Common myeloid progenitor, CD34-positive (primary cell): ENCODE data around the gene OR51I1.

Experiments
- CTCF ChIA-PET: fragments of 350-600 bp; sonication (Branson Sonifier 250); formaldehyde crosslinking; loops from one replicate; lab custom pipeline; 2021; ENCODE audit warnings: antibody characterized with exemption; lab: Charles Lee
- POLR2A ChIA-PET: fragments of 350-600 bp; sonication (Branson Sonifier 250); formaldehyde crosslinking; loops from one replicate; lab custom pipeline; 2021; ENCODE audit warnings: antibody characterized with exemption; lab: Charles Lee
- DNase-seq, 3 donors: peaks; one replicate each; pipeline versions ENCODE4 v3.0.0 to v3.0.0-alpha.2; 2013
- H3K27ac ChIP-seq, 2 experiments: 1 replicate in 1 of 2; 2 replicates in 1 of 2; pipeline ENCODE4 v1.7.0; 2013; ENCODE audit warnings: inconsistent platforms in 2 of 2, low read length in 2 of 2, mild to moderate bottlenecking in 2 of 2, low read depth in 1 of 2, moderate library complexity in 1 of 2; ENCODE audit not compliant: severe bottlenecking in 2 of 2, insufficient read depth in 1 of 2, poor library complexity in 1 of 2
- H3K27me3 ChIP-seq, 5 experiments: replicated peaks in 2 of 5; 1 replicate in 3 of 5; 2 replicates in 2 of 5; pipeline versions ENCODE4 v1.6.1 to v1.7.0; 2013; ENCODE audit warnings: low read length in 4 of 5, mild to moderate bottlenecking in 2 of 5, moderate library complexity in 2 of 5, inconsistent platforms in 1 of 5; ENCODE audit not compliant: insufficient read depth in 5 of 5, control insufficient read depth in 4 of 5
- H3K36me3 ChIP-seq, 4 experiments: 1 replicate in 2 of 4; 2 replicates in 2 of 4; pipeline versions ENCODE4 v1.6.1 to v1.7.0; 2013; ENCODE audit warnings: low read length in 3 of 4, control low read depth in 1 of 4, mild to moderate bottlenecking in 1 of 4; ENCODE audit not compliant: control insufficient read depth in 4 of 4, insufficient read depth in 4 of 4
- H3K4me1 ChIP-seq, 4 experiments: 1 replicate in 3 of 4; 2 replicates in 1 of 4; pipeline versions ENCODE4 v1.6.1 to v1.7.1; 2013; ENCODE audit warnings: low read length in 3 of 4, mild to moderate bottlenecking in 3 of 4, control low read depth in 1 of 4, inconsistent platforms in 1 of 4, moderate library complexity in 1 of 4; ENCODE audit not compliant: control insufficient read depth in 4 of 4, insufficient read depth in 4 of 4; ENCODE audit errors: control extremely low read depth in 1 of 4
- H3K4me3 ChIP-seq, 7 experiments: 1 replicate in 4 of 7; 2 replicates in 3 of 7; pipeline versions ENCODE4 v1.5.1 to v1.7.0; 2013; ENCODE audit warnings: mild to moderate bottlenecking in 7 of 7, low read length in 6 of 7, moderate library complexity in 6 of 7, inconsistent platforms in 2 of 7, low read depth in 2 of 7, control low read depth in 1 of 7; ENCODE audit not compliant: insufficient read depth in 4 of 7, control insufficient read depth in 1 of 7; ENCODE audit errors: extremely low read depth in 1 of 7
- H3K9me3 ChIP-seq, 5 experiments: 1 replicate in 4 of 5; 2 replicates in 1 of 5; pipeline versions ENCODE4 v1.6.1 to v1.7.1; 2013; ENCODE audit warnings: low read length in 4 of 5, mild to moderate bottlenecking in 2 of 5, inconsistent platforms in 1 of 5, low read depth in 1 of 5, moderate library complexity in 1 of 5; ENCODE audit not compliant: control insufficient read depth in 4 of 5, insufficient read depth in 2 of 5; ENCODE audit errors: control extremely low read depth in 1 of 5
- WGBS: methylation state at CpG from one replicate; pipeline ENCODE4 v1.1.5; 2013; ENCODE audit not compliant: insufficient coverage; 5-methylcytosine and 5-hydroxymethylcytosine counted together

Gene OR51I1

GRCh38 chr11:5423131-5423530 lies 18.2 kb downstream of the OR51I1 start:
- Histone ChIP-seq H3K36me3 (no peaks in the 10 kb centered on the region), H3K4me1 (no peaks in the 10 kb centered on the region), H3K27me3 (peaks cover 0 to 2% (median 0%) of the 10 kb centered on the region in 5 experiments), H3K9me3 (no peaks in the 10 kb centered on the region), H3K4me3 (no peak overlapping the region), H3K27ac (no peak overlapping the region)
- DNase-seq, result no peak
- 95% methylated on average over 3 of the region's 3 CpGs for WGBS
- POLR2A ChIA-PET, result no interaction called here
- CTCF ChIA-PET, result no interaction called here

GRCh38 chr11:5421811-5422210 lies 19.5 kb downstream of the OR51I1 start, which contains the start of gene OR51Q1:
Gene OR51Q1 (plus strand): TSS chr11:5422111. CDS start chr11:5422201, 90 bp downstream.
- Histone ChIP-seq H3K27ac (no peak within 1 kb of the TSS), H3K9me3 (no peaks in the 10 kb centered on the region), H3K27me3 (peaks cover 0 to 2% (median 0%) of the 10 kb centered on the region in 5 experiments), H3K4me1 (no peaks in the 10 kb centered on the region), H3K36me3 (no peaks in the 10 kb centered on the region), H3K4me3 (no peak within 1 kb of the TSS)
- POLR2A ChIA-PET, result no interaction called here
- no CpG with 5 or more reads among the region's 1 CpG for WGBS
- no peak for DNase-seq
- CTCF ChIA-PET, result no interaction called here

DNA sequence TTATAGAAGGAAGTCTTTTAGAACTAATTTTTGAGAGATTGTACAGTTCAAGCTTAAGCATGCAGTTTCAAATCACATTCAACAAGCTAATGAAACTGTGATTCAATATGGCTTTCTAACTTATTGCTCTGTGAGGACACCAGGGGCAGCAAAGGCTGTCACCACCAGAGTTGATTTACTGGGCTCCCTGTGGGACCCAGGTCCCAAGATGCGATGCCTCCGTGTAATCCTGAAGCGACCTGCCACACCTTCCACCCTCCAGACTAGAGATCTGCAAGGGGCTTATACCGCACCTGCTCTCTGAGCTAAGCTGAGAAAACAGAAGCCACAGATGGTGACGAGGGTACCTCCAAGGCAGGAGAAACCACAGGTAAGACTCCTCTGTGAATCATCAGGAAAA lies 20.3 kb downstream of the OR51I1 start:
- H3K4me3 ChIP-seq, result no peak overlapping the region
- POLR2A ChIA-PET, result no interaction called here
- H3K9me3 ChIP-seq, result no peaks in the 10 kb centered on the region
- CTCF ChIA-PET, result no interaction called here
- no peak overlapping the region for H3K27ac ChIP-seq
- no peak for DNase-seq
- 100% methylated on average over 1 of the region's 5 CpGs for WGBS
- peaks cover 0 to 2% (median 0%) of the 10 kb centered on the region in 5 experiments for H3K27me3 ChIP-seq
- H3K4me1 ChIP-seq, result no peaks in the 10 kb centered on the region
- no peaks in the 10 kb centered on the region for H3K36me3 ChIP-seq

GRCh38 chr11:5405173-5405572 lies 36.1 kb downstream of the OR51I1 start:
- H3K9me3 ChIP-seq, result no peaks in the 10 kb centered on the region
- ChIA-PET CTCF (no interaction called here), POLR2A (no interaction called here)
- no peaks in the 10 kb centered on the region for H3K4me1 ChIP-seq
- no peak for DNase-seq
- H3K27ac ChIP-seq, result no peak overlapping the region
- H3K27me3 ChIP-seq, result peaks cover 0 to 2% (median 0%) of the 10 kb centered on the region in 5 experiments
- no peaks in the 10 kb centered on the region for H3K36me3 ChIP-seq
- H3K4me3 ChIP-seq, result no peak overlapping the region

GRCh38 chr11:5398936-5399335 lies 42.4 kb downstream of the OR51I1 start:
- CTCF ChIA-PET, result no interaction called here
- Histone ChIP-seq H3K9me3 (no peaks in the 10 kb centered on the region), H3K27ac (no peak overlapping the region), H3K4me1 (no peaks in the 10 kb centered on the region), H3K4me3 (no peak overlapping the region), H3K27me3 (peaks cover 0 to 3% (median 0%) of the 10 kb centered on the region in 5 experiments), H3K36me3 (no peaks in the 10 kb centered on the region)
- POLR2A ChIA-PET, result no interaction called here
- no peak for DNase-seq

DNA sequence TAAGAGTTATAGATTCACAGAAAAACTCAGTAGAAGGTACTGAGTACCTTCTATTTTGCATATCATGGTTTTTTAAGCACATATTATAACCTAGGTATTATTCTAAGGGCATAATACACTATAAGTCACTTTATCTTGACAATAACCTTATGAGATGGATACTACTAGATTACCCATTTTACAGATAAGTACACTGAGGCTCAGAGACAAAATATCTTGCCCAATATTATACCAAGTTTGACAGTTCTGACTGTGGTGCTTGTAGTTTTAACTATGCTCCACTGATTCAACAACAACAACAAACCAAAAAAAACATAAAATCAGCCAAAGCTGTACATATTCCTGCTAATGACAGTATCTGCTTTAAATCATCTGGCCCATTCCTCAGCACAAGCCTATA lies 47.2 kb downstream of the OR51I1 start:
- no peaks in the 10 kb centered on the region for H3K36me3 ChIP-seq
- DNase-seq, result no peak
- H3K27ac ChIP-seq, result no peak overlapping the region
- CTCF ChIA-PET, result no interaction called here
- no peaks in the 10 kb centered on the region for H3K9me3 ChIP-seq
- H3K4me3 ChIP-seq, result no peak overlapping the region
- POLR2A ChIA-PET, result no interaction called here
- H3K27me3 ChIP-seq, result peaks cover 0 to 3% (median 0%) of the 10 kb centered on the region in 5 experiments
- no peaks in the 10 kb centered on the region for H3K4me1 ChIP-seq
